ENCODE results near the gene HELQ. TPM values are rescaled to one million over a fixed set of nuclear protein-coding genes. Genes with fewer than 3 reads are reported as not detected.

The HELQ gene
- total and polyA plus RNA-seq, 9 of the 15 experiments (the other 6 are each of a cell fraction or from before 2014, with no cell fraction given): 3.5 to 15.2 (median 11.9) TPM

- TF ChIP-seq ZNF445 (CRISPR knock-in tag; IDR thresholded peaks at IDR 0.05; ENCODE audit: low read depth): no peak
- TF ChIP-seq TRIM25 (IDR thresholded peaks at IDR 0.05; ENCODE audit: borderline replicate concordance): no peak
- TF ChIP-seq ZNF165 (CRISPR knock-in tag; IDR thresholded peaks at IDR 0.05; ENCODE audit: borderline replicate concordance): no peak
- TF ChIP-seq RNF2 (IDR thresholded peaks at IDR 0.05): peak; percentile 87
- TF ChIP-seq THRAP3 (IDR thresholded peaks at IDR 0.05; ENCODE audit: borderline replicate concordance): no peak
- no peak for TF ChIP-seq MXI1 (IDR thresholded peaks at IDR 0.05; ENCODE audit: low read depth, low read length)
- no peak for TF ChIP-seq NFIX (CRISPR knock-in tag; IDR thresholded peaks at IDR 0.05; ENCODE audit: low read depth)
- TF ChIP-seq MXD1 (CRISPR knock-in tag; IDR thresholded peaks at IDR 0.05; ENCODE audit: borderline replicate concordance, poor library complexity, severe bottlenecking): no peak
- TF ChIP-seq FOXK2 (conservative IDR thresholded peaks at IDR 0.05 in 1 of 2, IDR thresholded peaks at IDR 0.05 in 1 of 2; ENCODE audit: low read depth in 2 of 2): no peak
- TF ChIP-seq ATF7 (IDR thresholded peaks at IDR 0.05): peak; percentile 73; the same call in 1 of the 2 replicates
- TF ChIP-seq POLR2H (tag; IDR thresholded peaks at IDR 0.05; ENCODE audit: low read depth): peak; percentile 49; the same call in 1 of the 2 replicates
- no peak for TF ChIP-seq RCOR1 (IDR thresholded peaks at IDR 0.05; ENCODE audit: borderline replicate concordance in 1 of 2, low read depth in 2 of 2, low read length in 2 of 2)
- peak; percentile 53; the same call in 1 of the 2 replicates for TF ChIP-seq ZFP91 (CRISPR knock-in tag; IDR thresholded peaks at IDR 0.05)
- no peak for TF ChIP-seq ZNF398 (CRISPR knock-in tag; IDR thresholded peaks at IDR 0.05)
- no peak for TF ChIP-seq GTF3C2 (IDR thresholded peaks at IDR 0.05; ENCODE audit: borderline replicate concordance, extremely low read depth, insufficient read length)
- TF ChIP-seq XRCC3 (IDR thresholded peaks at IDR 0.05): no peak
- peak; percentile 91 for TF ChIP-seq ZBTB7A (IDR thresholded peaks at IDR 0.05; ENCODE audit: borderline replicate concordance, control insufficient read depth, low read depth, low read length)
These were observed 29.2 kb upstream of the HELQ start, which contains the start of gene ABRAXAS1 (continued) for GRCh38 chr4:83484500-83485461.

All from K562 (cell line).